Loucy (cell line): ENCODE measurements around the gene EVX2.

Experiments used
- H2AFZ ChIP-seq: fragments of 200-600 bp; sonication (generic); 2 replicates; pipeline ENCODE4 v1.6.0; 2016; ENCODE audit warnings: antibody characterized with exemption, mild to moderate bottlenecking, low read length, moderate library complexity
- H3F3A ChIP-seq: fragments of 200-600 bp; 2 replicates; pipeline ENCODE4 v1.6.0; 2016; ENCODE audit warnings: antibody characterized with exemption, low read depth, mild to moderate bottlenecking
- H3K27me3 ChIP-seq: fragments of 200-600 bp; sonication (generic); 2 replicates; pipeline ENCODE4 v1.6.1; 2014; ENCODE audit warnings: low read length, mild to moderate bottlenecking; ENCODE audit not compliant: insufficient read depth, poor library complexity, severe bottlenecking
- H3K36me3 ChIP-seq: fragments of 200-600 bp; sonication (generic); 2 replicates; pipeline ENCODE4 v1.6.1; 2016; ENCODE audit warnings: low read length; ENCODE audit not compliant: insufficient read depth
- H3K4me1 ChIP-seq: fragments of 200-600 bp; sonication (generic); 2 replicates; pipeline ENCODE4 v1.5.1; 2014; ENCODE audit warnings: low read length, mild to moderate bottlenecking; ENCODE audit not compliant: insufficient read depth, poor library complexity, severe bottlenecking
- H3K4me2 ChIP-seq: fragments of 200-600 bp; sonication (generic); 2 replicates; pipeline ENCODE4 v1.6.0; 2014; ENCODE audit warnings: antibody characterized with exemption, low read length, low read depth, mild to moderate bottlenecking; ENCODE audit not compliant: poor library complexity, severe bottlenecking
- H3K4me3 ChIP-seq: fragments of 200-600 bp; sonication (generic); 2 replicates; pipeline ENCODE4 v1.5.1; 2014; ENCODE audit warnings: low read length, mild to moderate bottlenecking, mixed read lengths; ENCODE audit not compliant: poor library complexity, severe bottlenecking
- H3K79me2 ChIP-seq: fragments of 200-600 bp; sonication (generic); 2 replicates; pipeline ENCODE4 v1.6.1; 2014; ENCODE audit warnings: low read length; ENCODE audit not compliant: insufficient read depth
- H3K9ac ChIP-seq: fragments of 200-600 bp; sonication (generic); 2 replicates; pipeline ENCODE4 v1.6.0; 2014; ENCODE audit warnings: mild to moderate bottlenecking, low read depth, low read length, moderate library complexity; ENCODE audit not compliant: poor library complexity, severe bottlenecking
- H3K9me2 ChIP-seq: fragments of 200-600 bp; sonication (generic); replicated peaks from 2 replicates; pipeline ENCODE4 v1.6.1; 2016; ENCODE audit warnings: low read depth, low read length, mixed read lengths
- H3K9me3 ChIP-seq: fragments of 200-600 bp; sonication (generic); 2 replicates; pipeline ENCODE4 v1.6.1; 2014; ENCODE audit warnings: mild to moderate bottlenecking, antibody characterized with exemption, low read length, low read depth; ENCODE audit not compliant: insufficient read depth
- H4K20me1 ChIP-seq: fragments of 200-600 bp; sonication (generic); 2 replicates; pipeline ENCODE4 v1.6.0; 2014; ENCODE audit warnings: antibody characterized with exemption, low read length, mild to moderate bottlenecking; ENCODE audit not compliant: insufficient read depth, poor library complexity, severe bottlenecking
- EZH2phosphoT487 ChIP-seq: fragments of 200-600 bp; IDR thresholded peaks from 2 replicates; pipeline ENCODE4 v1.6.1; 2018; ENCODE audit warnings: antibody characterized with exemption, mild to moderate bottlenecking, moderate library complexity, borderline replicate concordance
- TF ChIP-seq, protein P1 (sequence below): fragments of 200-600 bp; sonication (generic); conservative IDR thresholded peaks from 2 replicates; pipeline ENCODE4 v1.5.1; 2014; ENCODE audit warnings: mild to moderate bottlenecking, antibody characterized with exemption, low read length

Gene EVX2

DNA sequence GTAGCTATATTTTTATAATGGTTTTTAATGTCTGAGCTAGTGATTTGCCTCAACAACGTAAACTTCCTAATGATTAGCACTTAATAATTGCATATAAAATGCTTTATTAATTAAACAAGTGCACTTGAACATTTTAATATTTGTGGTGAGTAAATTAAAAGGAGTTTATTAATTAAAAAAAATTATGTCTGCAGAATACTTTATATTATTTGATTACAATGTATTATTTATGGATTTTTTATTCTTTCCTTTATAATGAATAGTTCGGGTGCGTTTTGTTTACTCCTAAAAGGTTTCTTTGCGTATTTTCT lies 48.0 kb upstream of the EVX2 start:
- no peak overlapping the region for H3K9ac ChIP-seq

DNA sequence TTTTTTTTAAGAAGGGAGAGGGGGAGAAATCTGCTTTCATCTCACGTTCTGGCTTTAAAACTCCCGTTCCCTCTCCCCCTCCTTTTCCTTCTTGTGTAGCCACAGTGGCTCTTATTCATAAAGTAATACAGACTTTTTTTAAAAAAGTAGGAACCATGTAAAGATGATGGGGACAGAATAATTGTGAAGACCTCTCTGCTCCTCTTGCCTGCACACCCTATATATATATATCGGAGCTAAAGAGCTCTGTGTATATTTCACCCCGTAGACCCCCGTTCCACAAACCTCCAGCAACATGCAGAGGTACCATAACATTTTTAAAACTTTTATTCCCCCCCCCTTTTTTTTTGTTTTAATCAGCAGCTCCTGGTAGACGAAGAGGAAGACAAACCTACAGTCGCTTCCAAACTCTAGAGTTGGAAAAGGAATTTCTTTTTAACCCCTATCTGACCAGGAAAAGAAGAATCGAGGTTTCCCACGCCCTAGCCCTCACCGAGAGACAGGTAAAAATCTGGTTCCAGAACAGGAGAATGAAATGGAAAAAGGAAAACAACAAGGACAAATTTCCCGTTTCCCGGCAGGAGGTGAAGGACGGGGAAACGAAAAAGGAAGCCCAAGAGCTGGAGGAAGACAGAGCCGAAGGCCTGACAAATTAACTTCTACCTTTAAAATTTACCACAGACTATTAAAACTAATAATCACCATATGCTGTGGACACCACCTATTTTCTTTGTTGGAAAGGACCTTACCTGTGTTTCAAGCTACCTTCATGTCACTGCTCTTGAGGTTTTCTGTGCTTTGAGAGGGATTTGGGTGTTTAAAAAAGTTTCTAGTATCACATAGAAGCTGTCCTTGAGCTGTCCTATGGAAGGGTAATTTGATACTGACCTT lies 47.4 kb upstream of the EVX2 start:
- H3K9me3 ChIP-seq: no peaks in the 10 kb centered on the region
- H3K9me2 ChIP-seq: no peaks in the 10 kb centered on the region
- H3K79me2 ChIP-seq: no peaks in the 10 kb centered on the region
- H3F3A ChIP-seq: no peaks in the 10 kb centered on the region
- H3K4me1 ChIP-seq: no peaks in the 10 kb centered on the region
- no peaks in the 10 kb centered on the region for H3K27me3 ChIP-seq
- H3K36me3 ChIP-seq: no peaks in the 10 kb centered on the region
- no peak overlapping the region for H3K4me3 ChIP-seq
- H3K9ac ChIP-seq: no peak overlapping the region
- H4K20me1 ChIP-seq: no peaks in the 10 kb centered on the region
- no peak overlapping the region for H3K4me2 ChIP-seq
- TF ChIP-seq, protein P1, sequence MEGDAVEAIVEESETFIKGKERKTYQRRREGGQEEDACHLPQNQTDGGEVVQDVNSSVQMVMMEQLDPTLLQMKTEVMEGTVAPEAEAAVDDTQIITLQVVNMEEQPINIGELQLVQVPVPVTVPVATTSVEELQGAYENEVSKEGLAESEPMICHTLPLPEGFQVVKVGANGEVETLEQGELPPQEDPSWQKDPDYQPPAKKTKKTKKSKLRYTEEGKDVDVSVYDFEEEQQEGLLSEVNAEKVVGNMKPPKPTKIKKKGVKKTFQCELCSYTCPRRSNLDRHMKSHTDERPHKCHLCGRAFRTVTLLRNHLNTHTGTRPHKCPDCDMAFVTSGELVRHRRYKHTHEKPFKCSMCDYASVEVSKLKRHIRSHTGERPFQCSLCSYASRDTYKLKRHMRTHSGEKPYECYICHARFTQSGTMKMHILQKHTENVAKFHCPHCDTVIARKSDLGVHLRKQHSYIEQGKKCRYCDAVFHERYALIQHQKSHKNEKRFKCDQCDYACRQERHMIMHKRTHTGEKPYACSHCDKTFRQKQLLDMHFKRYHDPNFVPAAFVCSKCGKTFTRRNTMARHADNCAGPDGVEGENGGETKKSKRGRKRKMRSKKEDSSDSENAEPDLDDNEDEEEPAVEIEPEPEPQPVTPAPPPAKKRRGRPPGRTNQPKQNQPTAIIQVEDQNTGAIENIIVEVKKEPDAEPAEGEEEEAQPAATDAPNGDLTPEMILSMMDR: no peak
- TF ChIP-seq EZH2phosphoT487: no peak
- no peak overlapping the region for H2AFZ ChIP-seq

More for the DNA sequence above, 48.0 kb upstream of the EVX2 start:
- Histone ChIP-seq H3K9me2 (no peaks in the 10 kb centered on the region), H3K79me2 (no peaks in the 10 kb centered on the region), H3K4me1 (no peaks in the 10 kb centered on the region), H3K36me3 (no peaks in the 10 kb centered on the region), H3F3A (no peaks in the 10 kb centered on the region), H3K4me2 (no peak overlapping the region), H3K9me3 (no peaks in the 10 kb centered on the region), H4K20me1 (no peaks in the 10 kb centered on the region), H3K27me3 (no peaks in the 10 kb centered on the region), H2AFZ (no peak overlapping the region), H3K4me3 (no peak overlapping the region)
- TF ChIP-seq EZH2phosphoT487: no peak
- TF ChIP-seq, protein P1: no peak

DNA sequence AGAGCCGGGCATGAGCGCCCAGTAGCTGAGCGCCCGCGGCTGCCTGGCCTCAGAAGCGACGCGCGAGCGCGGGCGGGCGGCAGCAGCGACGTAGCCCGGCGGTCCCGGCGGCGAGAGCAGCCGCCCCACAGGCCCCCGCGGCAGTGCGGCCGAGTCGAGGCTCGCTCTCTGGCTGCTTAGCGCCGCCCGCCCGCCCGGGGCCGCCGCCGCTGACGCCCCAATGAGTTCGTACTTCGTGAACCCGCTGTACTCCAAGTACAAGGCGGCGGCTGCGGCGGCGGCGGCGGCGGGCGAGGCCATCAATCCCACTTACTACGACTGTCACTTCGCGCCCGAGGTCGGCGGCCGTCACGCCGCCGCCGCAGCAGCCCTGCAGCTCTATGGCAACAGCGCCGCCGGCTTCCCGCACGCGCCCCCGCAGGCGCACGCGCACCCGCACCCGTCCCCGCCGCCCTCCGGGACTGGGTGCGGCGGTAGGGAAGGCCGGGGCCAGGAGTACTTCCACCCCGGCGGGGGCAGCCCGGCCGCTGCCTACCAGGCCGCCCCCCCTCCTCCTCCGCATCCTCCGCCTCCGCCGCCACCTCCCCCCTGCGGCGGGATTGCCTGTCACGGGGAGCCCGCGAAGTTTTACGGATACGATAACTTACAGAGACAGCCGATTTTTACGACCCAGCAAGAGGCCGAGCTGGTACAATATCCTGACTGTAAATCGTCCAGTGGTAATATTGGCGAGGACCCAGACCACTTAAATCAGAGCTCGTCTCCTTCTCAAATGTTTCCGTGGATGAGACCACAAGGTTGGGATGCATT lies 46.6 kb upstream of the EVX2 start:
- H3K4me2 ChIP-seq: no peak overlapping the region
- H2AFZ ChIP-seq: no peak overlapping the region
- H3K9me2 ChIP-seq: no peaks in the 10 kb centered on the region
- no peaks in the 10 kb centered on the region for H3K9me3 ChIP-seq
- no peaks in the 10 kb centered on the region for H3F3A ChIP-seq
- H3K4me3 ChIP-seq: no peak overlapping the region
- no peak overlapping the region for H3K9ac ChIP-seq
- TF ChIP-seq EZH2phosphoT487: no peak
- TF ChIP-seq, protein P1: no peak
- H3K27me3 ChIP-seq: no peaks in the 10 kb centered on the region
- H4K20me1 ChIP-seq: no peaks in the 10 kb centered on the region
- H3K4me1 ChIP-seq: no peaks in the 10 kb centered on the region
- no peaks in the 10 kb centered on the region for H3K36me3 ChIP-seq
- H3K79me2 ChIP-seq: no peaks in the 10 kb centered on the region
